Tibial nerve (tissue), 4 donors: ENCODE results near the gene TRAPPC6A. TPM values are rescaled to one million over a fixed set of nuclear protein-coding genes. Genes with fewer than 3 reads are reported as not detected.

Experiments used
- DNase-seq, 2 donors: peaks; one replicate each; pipeline ENCODE4 v3.0.0-alpha.2; 2019; ENCODE audit warnings: low spot score in 2 of 2
- H3K27ac ChIP-seq, 4 donors: fragments of 200-600 bp; sonication (generic) in 3 of 4; one replicate each; pipeline ENCODE4 v1.5.1; 2017 to 2019; ENCODE audit warnings: mild to moderate bottlenecking in 1 of 4
- H3K27me3 ChIP-seq, 2 donors: fragments of 200-600 bp; sonication (generic) in 1 of 2; one replicate each; pipeline versions ENCODE4 v1.5.1 to v1.6.0; 2017 to 2019
- H3K36me3 ChIP-seq, 3 donors: fragments of 200-600 bp; sonication (generic); one replicate each; pipeline ENCODE4 v1.5.1; 2018 to 2019
- H3K4me1 ChIP-seq, 4 donors: fragments of 200-600 bp; sonication (generic) in 3 of 4; one replicate each; pipeline ENCODE4 v1.5.1; 2017 to 2019
- H3K4me3 ChIP-seq, 4 donors: fragments of 200-600 bp; sonication (generic) in 3 of 4; one replicate each; pipeline ENCODE4 v1.5.1; 2017 to 2019; ENCODE audit warnings: mild to moderate bottlenecking in 1 of 4, moderate library complexity in 1 of 4
- H3K9me3 ChIP-seq, 4 donors: fragments of 200-600 bp; sonication (generic) in 3 of 4; one replicate each; pipeline ENCODE4 v1.5.1; 2017 to 2019
- CTCF ChIP-seq, 5 experiments: fragments of 200-600 bp in 3 of 5; fragments of 450-650 bp in 2 of 5; sonication (generic) in 3 of 5; IDR thresholded peaks; one replicate each; pipeline ENCODE4 v1.5.1; 2016 to 2019; ENCODE audit warnings: antibody characterized with exemption in 5 of 5, mild to moderate bottlenecking in 3 of 5, moderate library complexity in 2 of 5
- EP300 ChIP-seq, 2 donors: sonication (generic); formaldehyde crosslinking; IDR thresholded peaks; one replicate each; pipeline ENCODE4 v1.6.1; 2017; ENCODE audit warnings: antibody characterized with exemption in 2 of 2, mild to moderate bottlenecking in 1 of 2
- POLR2A ChIP-seq, 2 donors: fragments of 450-650 bp; IDR thresholded peaks; one replicate each; pipeline ENCODE4 v1.6.1; 2017; ENCODE audit warnings: antibody characterized with exemption in 2 of 2, mild to moderate bottlenecking in 2 of 2, moderate library complexity in 2 of 2
- WGBS, 2 donors: methylation state at CpG; one replicate each; pipeline ENCODE4 v1.1.5; 2018; 5-methylcytosine and 5-hydroxymethylcytosine counted together
- total RNA-seq, 4 donors: library from RNA; depleted of rRNA; stranded (reverse); fragments of >200 nt; gene quantifications; one replicate each; pipeline ENCODE4 v1.1.0, GENCODE V29; 2016

Gene TRAPPC6A
- total RNA-seq, 4 donors from 2014 or later, result 13.5 to 52.9 (median 29.1) TPM

GRCh38 chr19:45159971-45160324 is 18.1 kb downstream of the TRAPPC6A start:
- Histone ChIP-seq H3K27me3 (peaks cover 0 to 74% of the 10 kb centered on the region in 2 donors), H3K27ac (no peak overlapping the region), H3K36me3 (no peaks in the 10 kb centered on the region), H3K9me3 (no peaks in the 10 kb centered on the region), H3K4me3 (no peak overlapping the region), H3K4me1 (peaks cover 0 to 17% (median 4%) of the 10 kb centered on the region in 4 donors)
- WGBS, 2 donors, result 63 to 72% methylated on average over 10 of the region's 10 CpGs
- TF ChIP-seq POLR2A (IDR thresholded peaks at IDR 0.05), result no peak
- no peak for TF ChIP-seq CTCF (IDR thresholded peaks at IDR 0.05)
- no peak for TF ChIP-seq EP300 (IDR thresholded peaks at IDR 0.05)
- no peak for DNase-seq

GRCh38 chr19:45159210-45159970 is 18.6 kb downstream of the TRAPPC6A start:
- Histone ChIP-seq H3K9me3 (no peaks in the 10 kb centered on the region), H3K4me1 (peaks cover 0 to 11% (median 2%) of the 10 kb centered on the region in 4 donors), H3K27me3 (peaks cover 0 to 78% of the 10 kb centered on the region in 2 donors), H3K36me3 (no peaks in the 10 kb centered on the region), H3K4me3 (no peak overlapping the region), H3K27ac (no peak overlapping the region)
- no peak for TF ChIP-seq POLR2A (IDR thresholded peaks at IDR 0.05)
- no peak for TF ChIP-seq EP300 (IDR thresholded peaks at IDR 0.05)
- TF ChIP-seq CTCF (IDR thresholded peaks at IDR 0.05), result no peak
- 75 to 80% methylated on average over 12 of the region's 12 CpGs for WGBS, 2 donors
- DNase-seq, result no peak

- no peak for DNase-seq
- Histone ChIP-seq H3K9me3 (no peaks in the 10 kb centered on the region), H3K4me3 (no peak overlapping the region), H3K36me3 (no peaks in the 10 kb centered on the region), H3K4me1 (peaks cover 0 to 15% (median 3%) of the 10 kb centered on the region in 4 donors), H3K27ac (no peak overlapping the region), H3K27me3 (peaks cover 0 to 86% of the 10 kb centered on the region in 2 donors)
- no peak for TF ChIP-seq POLR2A (IDR thresholded peaks at IDR 0.05)
- WGBS, 2 donors, result 71 to 83% methylated on average over 24 to 26 of the region's 27 CpGs
Observed at GRCh38 chr19:45158503-45159209, 19.4 kb downstream of the TRAPPC6A start.

GRCh38 chr19:45156751-45157150 is 21.3 kb downstream of the TRAPPC6A start:
- peaks cover 0 to 99% of the 10 kb centered on the region in 2 donors for H3K27me3 ChIP-seq
- WGBS, 2 donors, result 73 to 80% methylated on average over 11 of the region's 11 CpGs
- no peak for DNase-seq
- no peaks in the 10 kb centered on the region for H3K9me3 ChIP-seq
- TF ChIP-seq CTCF (IDR thresholded peaks at IDR 0.05) (no peak), POLR2A (IDR thresholded peaks at IDR 0.05) (no peak), EP300 (IDR thresholded peaks at IDR 0.05) (no peak)
- peaks cover 0 to 29% (median 22%) of the 10 kb centered on the region in 4 donors for H3K4me1 ChIP-seq
- no peak overlapping the region for H3K4me3 ChIP-seq
- H3K27ac ChIP-seq, result no peak overlapping the region
- no peaks in the 10 kb centered on the region for H3K36me3 ChIP-seq

GRCh38 chr19:45156011-45156630 is 21.9 kb downstream of the TRAPPC6A start:
- WGBS, 2 donors, result 67% methylated on average over 10 to 11 of the region's 11 CpGs
- Histone ChIP-seq H3K36me3 (no peaks in the 10 kb centered on the region), H3K4me1 (peaks cover 0 to 30% (median 22%) of the 10 kb centered on the region in 4 donors)

More at GRCh38 chr19:45156011-45156630, 21.9 kb downstream of the TRAPPC6A start:
- Histone ChIP-seq H3K9me3 (no peaks in the 10 kb centered on the region), H3K4me3 (no peak overlapping the region), H3K27ac (no peak overlapping the region), H3K27me3 (peaks cover 0 to 99% of the 10 kb centered on the region in 2 donors)
- TF ChIP-seq EP300 (IDR thresholded peaks at IDR 0.05) (no peak), CTCF (IDR thresholded peaks at IDR 0.05) (no peak), POLR2A (IDR thresholded peaks at IDR 0.05) (no peak)
- no peak for DNase-seq
